ENCODE results near the gene KCNJ4.
A peak's percentile ranks its signal among the peaks of the same experiment; 100 is the strongest.

KCNJ4 gene

DNA sequence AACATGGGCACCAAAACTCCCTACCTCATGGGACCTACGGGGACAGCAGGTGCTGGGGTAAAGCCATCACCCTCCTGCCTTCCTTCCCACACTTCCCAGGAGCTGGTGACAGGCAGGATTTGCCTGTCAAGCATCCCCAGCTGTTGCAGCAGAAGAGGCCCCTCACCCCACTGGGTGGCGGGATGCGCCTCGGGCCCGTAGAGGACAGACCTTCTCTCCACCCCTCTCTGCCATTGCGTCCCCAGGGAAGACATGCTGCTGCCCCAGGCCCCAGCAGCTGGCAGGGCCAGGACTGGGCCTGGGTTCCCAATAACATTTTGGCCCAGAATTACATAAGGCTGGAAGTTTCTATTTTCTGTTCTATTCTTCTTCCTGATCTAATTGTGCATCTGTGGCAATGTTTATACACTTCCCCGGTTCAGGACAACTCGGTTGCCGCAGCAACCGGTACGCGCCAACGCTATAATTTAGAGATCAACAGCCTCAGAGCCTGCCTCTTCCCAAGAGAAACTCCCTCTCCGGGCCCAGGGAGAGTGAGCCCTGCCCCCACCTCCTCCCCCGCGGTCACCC is 25.4 kb downstream of the KCNJ4 start:
- DNase-seq, result no peak

DNA sequence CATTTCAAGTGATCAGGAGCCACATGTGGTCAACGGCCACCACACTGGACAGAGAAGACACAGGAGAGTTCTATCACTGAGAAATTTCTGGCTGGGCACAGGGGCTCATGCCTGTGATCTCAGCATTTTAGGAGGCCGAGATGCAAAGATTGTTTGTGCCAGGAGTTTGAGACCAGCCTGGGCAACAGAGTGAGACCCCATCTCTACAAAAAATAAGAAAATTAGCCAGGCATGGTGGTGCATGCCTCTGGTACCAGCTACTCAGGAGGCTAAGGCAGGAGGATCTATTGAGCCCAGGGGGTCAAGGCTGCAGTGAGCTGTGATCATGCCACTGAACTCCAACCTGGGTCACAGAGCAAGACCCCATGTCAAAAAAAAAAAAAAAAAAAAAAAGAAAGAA is 26.3 kb downstream of the KCNJ4 start:
- no peak for DNase-seq

DNA sequence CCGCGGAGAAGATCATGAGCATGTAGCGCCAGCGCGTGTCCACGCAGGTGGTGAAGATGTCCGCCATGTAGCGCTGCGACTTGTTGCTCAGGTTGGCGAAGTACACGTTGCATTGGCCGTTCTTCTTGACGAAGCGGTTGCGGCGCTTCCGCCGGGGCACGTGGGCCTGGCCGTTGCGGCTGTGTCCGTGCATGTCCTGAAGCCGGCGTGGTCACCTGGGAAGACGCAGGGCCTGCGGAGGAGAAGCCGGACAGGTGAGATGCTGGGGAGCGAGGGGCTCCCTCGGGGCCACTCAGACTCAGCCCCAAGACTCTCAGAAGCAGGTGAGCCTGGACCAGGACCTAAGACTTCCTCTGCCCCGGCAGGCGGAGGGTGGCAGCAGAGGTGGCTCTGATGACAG is 27.1 kb downstream of the KCNJ4 start:
- no peak for DNase-seq

DNA sequence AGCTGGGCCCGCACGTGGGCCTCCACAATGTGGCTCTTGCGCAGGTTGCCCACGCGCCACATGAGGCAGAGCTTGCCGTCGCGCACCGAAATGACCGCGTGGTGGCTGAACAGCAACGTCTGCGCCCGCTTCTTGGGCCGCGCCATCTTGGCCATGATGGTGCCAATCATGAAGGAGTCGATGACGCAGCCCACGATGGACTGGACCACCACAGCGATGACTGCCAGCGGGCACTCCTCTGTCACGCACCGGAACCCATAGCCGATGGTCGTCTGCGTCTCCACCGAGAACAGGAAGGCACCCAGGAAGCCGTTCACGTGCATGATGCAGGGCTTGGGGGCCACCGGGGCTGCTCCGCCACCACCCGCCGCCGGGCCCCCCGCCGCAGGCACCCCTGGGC is 27.5 kb downstream of the KCNJ4 start:
- no peak for DNase-seq

GRCh38 chr22:38426628-38427027 is 28.4 kb downstream of the KCNJ4 start:
- DNase-seq, result no peak

DNA sequence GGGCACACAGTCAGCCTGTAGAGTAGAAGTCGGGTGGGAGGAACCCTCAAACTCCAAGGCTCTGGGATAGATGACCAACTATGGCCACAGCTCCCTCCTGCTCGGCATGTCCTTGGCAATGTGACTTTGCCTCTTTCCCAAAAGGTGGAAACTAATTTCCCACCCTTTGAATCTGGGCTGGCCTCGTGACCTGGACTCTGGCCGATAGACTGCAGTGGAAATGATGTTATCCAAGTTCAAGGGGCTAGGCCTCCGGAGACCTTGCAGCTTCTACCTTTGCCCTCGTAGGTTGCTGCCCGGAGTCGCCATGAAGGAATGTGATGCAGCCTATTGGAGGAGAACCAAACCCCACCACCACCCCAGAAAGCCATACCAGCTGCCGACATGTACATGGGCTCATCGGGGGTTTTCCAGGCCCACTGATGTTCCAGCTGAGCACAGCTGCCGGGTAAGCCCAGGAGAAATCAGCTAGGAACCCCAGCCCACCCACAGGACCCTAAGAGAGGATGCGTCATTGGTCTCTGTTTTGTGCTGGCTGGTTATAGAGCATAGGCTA is 30.4 kb downstream of the KCNJ4 start:
- DNase-seq, result no peak

- DNase-seq, result no peak
These were observed 31.2 kb downstream of the KCNJ4 start for GRCh38 chr22:38423512-38424503.

DNA sequence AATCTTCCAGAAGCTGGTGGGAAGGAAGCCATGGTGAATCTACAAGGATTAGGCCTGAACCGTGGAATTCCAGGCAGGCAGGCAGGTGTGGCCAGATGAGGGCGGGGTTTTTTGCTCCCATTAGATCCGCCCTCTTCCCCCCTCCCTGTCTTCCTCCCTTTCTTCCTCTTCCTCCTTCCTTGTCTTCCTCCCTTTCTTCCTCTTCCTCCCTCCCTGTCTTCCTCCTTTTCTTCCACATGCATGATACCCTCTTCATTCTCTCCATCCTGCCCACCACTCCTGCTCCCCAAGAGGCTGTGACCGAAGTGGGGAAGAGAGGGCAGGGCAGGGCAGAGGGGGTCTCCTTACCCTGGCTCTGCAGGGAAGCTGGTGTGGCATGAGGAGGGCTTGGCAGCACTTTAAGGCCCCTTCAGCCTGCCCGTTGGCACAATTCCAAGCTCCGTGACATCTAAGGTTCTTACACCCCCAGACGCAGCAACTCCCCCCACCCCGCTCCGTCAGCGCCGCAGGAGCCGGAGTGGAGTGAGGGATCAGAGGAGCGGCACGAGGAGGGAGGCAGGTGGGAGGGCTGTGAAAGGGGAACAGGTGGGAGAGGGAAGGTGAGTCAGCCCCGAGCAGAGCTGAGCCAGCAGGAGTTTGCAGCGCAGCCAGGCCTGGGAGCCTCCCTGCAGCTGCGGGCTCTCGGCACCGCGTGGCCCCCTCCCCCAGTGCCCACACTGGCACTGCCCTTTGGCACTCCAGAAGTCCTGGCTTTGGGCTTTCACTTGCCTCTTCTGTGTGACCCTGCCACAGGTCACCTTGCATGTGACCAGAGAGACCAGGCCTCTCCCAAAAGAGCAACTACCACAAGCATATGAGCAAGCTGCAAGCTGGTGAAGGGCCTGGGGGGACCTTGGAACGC is 32.1 kb downstream of the KCNJ4 start:
- DNase-seq, result no peak

GRCh38 chr22:38420734-38421133 is 34.3 kb downstream of the KCNJ4 start:
- no peak for DNase-seq

DNA sequence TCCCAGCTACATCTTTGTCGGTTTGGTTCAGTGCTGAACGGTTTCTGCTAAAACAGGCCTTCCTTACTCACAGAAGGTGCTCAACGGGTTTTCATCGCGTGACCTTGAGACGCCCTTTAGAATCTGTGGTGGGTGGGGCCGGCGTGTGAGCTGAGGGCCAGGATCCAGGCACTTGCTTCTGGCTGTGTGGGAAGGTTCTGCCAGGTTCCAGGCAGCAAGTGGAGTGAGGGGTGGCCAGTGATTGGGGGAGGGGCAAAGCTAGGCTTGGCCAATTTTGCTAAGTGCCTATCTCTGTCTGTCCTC is 35.2 kb downstream of the KCNJ4 start:
- no peak for DNase-seq

GRCh38 chr22:38419121-38419857 is 35.7 kb downstream of the KCNJ4 start:
- DNase-seq, result no peak

GRCh38 chr22:38418589-38418988 is 36.4 kb downstream of the KCNJ4 start:
- no peak for DNase-seq

- DNase-seq, result no peak
These were observed 37.5 kb downstream of the KCNJ4 start for GRCh38 chr22:38417252-38418060.

DNA sequence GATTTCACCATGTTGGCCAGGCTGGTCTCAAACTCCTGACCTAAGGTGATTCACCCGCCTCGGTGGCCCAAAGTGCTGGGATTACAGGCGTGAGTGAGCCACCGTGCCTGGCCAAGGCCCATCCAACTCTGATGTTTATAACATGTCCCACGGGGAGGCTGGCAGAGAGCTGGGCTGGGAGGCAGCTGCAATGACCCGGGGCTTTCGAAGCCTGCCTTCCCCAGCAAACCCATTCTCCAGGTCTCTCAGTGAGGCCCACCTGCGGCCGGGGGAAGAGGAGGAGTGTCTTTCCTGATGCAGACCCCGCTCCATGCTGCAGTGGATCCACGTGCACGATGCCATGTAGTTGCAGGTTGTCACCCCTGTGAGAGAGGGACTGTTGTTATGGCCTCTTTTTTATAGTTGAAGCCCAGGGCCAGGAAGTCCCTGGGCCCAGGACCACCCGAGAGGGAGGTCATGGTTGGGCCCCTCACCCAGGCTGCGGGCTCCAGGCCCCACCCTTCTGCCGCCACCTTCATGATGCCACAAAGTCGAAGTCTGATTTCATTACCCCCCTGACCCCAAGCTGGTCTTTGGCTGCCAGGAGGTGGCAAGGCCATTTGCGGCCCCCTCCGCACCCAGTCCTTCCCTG is 38.3 kb downstream of the KCNJ4 start:
- DNase-seq, result no peak

DNA sequence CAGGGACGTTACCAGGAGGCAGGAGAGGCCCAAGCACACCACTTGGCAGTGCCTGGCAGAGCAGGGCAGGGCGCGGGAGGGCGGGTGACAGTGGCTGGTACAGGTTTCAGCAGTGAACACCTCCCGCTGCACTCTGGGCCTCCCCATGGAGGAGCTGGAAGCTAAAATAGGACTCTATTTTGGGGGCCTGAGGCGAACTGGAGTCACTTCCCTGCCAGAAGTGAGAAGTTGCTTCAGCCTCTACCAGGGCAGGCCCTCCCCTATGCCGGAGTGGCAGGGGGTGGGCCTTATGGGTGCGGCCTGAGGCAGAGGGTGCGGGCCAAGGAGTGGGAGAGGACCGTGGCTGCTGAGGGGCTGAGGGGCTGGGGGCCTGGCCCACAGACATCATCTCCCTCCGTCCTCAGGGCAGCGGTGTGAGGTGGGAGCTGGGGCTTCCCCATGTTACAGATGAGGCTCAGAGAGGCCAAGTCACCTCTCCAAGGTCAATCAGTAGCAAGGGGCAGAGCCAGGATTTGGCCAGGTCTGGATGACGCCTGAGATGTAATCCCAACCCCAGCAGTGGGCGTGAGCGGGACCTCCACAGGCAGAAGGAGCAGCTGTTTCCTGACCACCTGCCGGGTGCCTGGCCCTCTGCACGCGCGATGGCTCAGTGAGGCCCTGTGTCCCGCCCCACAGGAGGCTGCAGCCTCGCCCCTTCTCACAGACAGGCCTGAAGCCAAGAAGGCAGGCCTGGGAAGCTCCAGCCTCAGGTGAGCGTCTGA is 39.3 kb downstream of the KCNJ4 start:
- peak; percentile 36 for DNase-seq

GRCh38 chr22:38415046-38415445 is 40.0 kb downstream of the KCNJ4 start:
- no peak for DNase-seq

GRCh38 chr22:38414009-38414395 is 41.0 kb downstream of the KCNJ4 start:
- no peak for DNase-seq

GRCh38 chr22:38413085-38414008 is 41.7 kb downstream of the KCNJ4 start:
- no peak for DNase-seq

- DNase-seq, result no peak
These were observed 42.4 kb downstream of the KCNJ4 start for GRCh38 chr22:38412435-38413084.

Measured in inflammatory macrophage treated with lipopolysaccharide for 4 hours (primary cell).